Sigmoid colon (tissue), 7 donors: ENCODE data around the gene PDLIM4. TPM values are rescaled to one million over a fixed set of nuclear protein-coding genes. Genes with fewer than 3 reads are reported as not detected.

Experiments used
- DNase-seq: peaks from one replicate; pipeline ENCODE4 v3.0.0-alpha.2; 2019
- H3K27ac ChIP-seq, 4 donors: fragments of 200-600 bp; sonication (generic); one replicate each; pipeline ENCODE4 v1.5.1; 2016 to 2019; ENCODE audit warnings: mild to moderate bottlenecking in 1 of 4
- H3K27me3 ChIP-seq, 3 donors: fragments of 200-600 bp; sonication (generic); one replicate each; pipeline ENCODE4 v1.5.1; 2019; ENCODE audit warnings: mild to moderate bottlenecking in 1 of 3
- H3K36me3 ChIP-seq, 4 donors: fragments of 200-600 bp; sonication (generic); one replicate each; pipeline ENCODE4 v1.5.1; 2016 to 2019
- H3K4me1 ChIP-seq, 4 donors: fragments of 200-600 bp; sonication (generic); one replicate each; pipeline ENCODE4 v1.5.1; 2017 to 2019
- H3K4me3 ChIP-seq, 4 donors: fragments of 200-600 bp; sonication (generic); one replicate each; pipeline ENCODE4 v1.5.1; 2017 to 2019; ENCODE audit warnings: mild to moderate bottlenecking in 2 of 4, moderate library complexity in 1 of 4
- H3K9me3 ChIP-seq, 4 donors: fragments of 200-600 bp in 3 of 4; sonication (generic) in 3 of 4; one replicate each; pipeline versions ENCODE4 v1.5.1 to v1.6.1; 2013 to 2019
- EP300 ChIP-seq, 4 donors: sonication (generic); formaldehyde crosslinking; IDR thresholded peaks; one replicate each; pipeline ENCODE4 v1.6.1; 2017; ENCODE audit warnings: antibody characterized with exemption in 4 of 4
- POLR2A ChIP-seq, 2 donors: fragments of 450-650 bp; IDR thresholded peaks; one replicate each; pipeline ENCODE4 v1.6.1; 2016; ENCODE audit warnings: antibody characterized with exemption in 2 of 2, mild to moderate bottlenecking in 2 of 2, moderate library complexity in 2 of 2
- POLR2AphosphoS5 ChIP-seq, 4 donors: sonication (generic); formaldehyde crosslinking; IDR thresholded peaks; one replicate each; pipeline ENCODE4 v1.6.1; 2017; ENCODE audit warnings: antibody characterized with exemption in 4 of 4
- whole genome bisulfite sequencing, 2 donors: extraction: QIAGEN DNeasy Blood & Tissue Kit; methylation state at CpG; one replicate each; pipeline ENCODE4 v1.1.7; 2013; 5-methylcytosine and 5-hydroxymethylcytosine counted together
- intact Hi-C: fragments of 100-400 bp; cut with DNase I; formaldehyde crosslinking; loops from one replicate; pipeline ENCODE4 v1.15.1; 2023
- polyA plus RNA-seq, 3 donors: library from polyadenylated mRNA; stranded (reverse); fragments of 200-250 nt; gene quantifications; one replicate each; pipeline ENCODE4 v1.2.3, GENCODE V29; 2013
- total RNA-seq, 4 donors: library from RNA; depleted of rRNA; stranded (reverse); fragments of >200 nt; gene quantifications; one replicate each; pipeline ENCODE4 v1.1.0, GENCODE V29; 2016
- TF ChIP-seq, protein P1 (sequence below), 4 experiments: fragments of 450-650 bp in 3 of 4; fragments of 200-600 bp in 1 of 4; IDR thresholded peaks; one replicate each; pipeline ENCODE4 v1.5.1; 2016 to 2019; ENCODE audit warnings: antibody characterized with exemption in 4 of 4, mild to moderate bottlenecking in 3 of 4, moderate library complexity in 2 of 4
- donor health status: healthy with polysubstance abuse.
- donor health status: Bipolar disorder and iron deficiency.
- donor health status: healthy.

The PDLIM4 gene
- total and polyA plus RNA-seq, 7 donors = 2.1 to 133 (median 38.2) TPM

DNA sequence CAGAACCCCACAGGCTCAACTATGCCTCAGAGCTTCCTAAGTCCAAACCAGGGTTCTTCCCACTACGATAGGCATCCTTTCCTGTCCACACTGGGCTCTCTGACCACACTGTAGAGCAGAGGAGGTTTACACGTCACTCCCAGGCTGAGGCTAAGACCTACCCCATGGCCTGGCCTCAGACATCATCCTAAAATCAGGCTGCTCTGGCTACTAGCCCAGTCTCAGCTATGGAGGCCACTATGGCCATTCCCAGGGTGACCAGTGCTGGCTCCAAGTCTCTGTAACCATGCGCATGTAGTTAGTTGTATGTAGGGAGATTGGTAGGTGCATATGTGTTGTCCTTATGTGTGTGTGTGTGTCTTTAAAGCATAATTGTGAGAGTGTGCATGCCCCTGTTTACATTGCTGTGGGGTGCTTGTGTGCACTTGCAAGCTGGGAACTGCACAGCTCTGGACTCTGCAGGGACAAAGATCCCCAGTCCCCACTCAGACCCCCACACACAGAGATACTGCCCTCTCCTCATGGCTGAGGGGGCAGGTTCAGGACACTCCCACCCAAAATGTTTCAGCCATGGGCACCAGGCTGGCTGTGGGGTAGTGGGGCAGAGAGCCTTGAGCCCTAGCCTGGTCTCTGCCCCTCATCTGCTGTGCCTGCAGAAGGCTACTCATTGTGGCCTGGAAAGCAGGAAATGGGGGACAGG is 12.3 kb downstream of the PDLIM4 start:
- TF ChIP-seq, protein P1, sequence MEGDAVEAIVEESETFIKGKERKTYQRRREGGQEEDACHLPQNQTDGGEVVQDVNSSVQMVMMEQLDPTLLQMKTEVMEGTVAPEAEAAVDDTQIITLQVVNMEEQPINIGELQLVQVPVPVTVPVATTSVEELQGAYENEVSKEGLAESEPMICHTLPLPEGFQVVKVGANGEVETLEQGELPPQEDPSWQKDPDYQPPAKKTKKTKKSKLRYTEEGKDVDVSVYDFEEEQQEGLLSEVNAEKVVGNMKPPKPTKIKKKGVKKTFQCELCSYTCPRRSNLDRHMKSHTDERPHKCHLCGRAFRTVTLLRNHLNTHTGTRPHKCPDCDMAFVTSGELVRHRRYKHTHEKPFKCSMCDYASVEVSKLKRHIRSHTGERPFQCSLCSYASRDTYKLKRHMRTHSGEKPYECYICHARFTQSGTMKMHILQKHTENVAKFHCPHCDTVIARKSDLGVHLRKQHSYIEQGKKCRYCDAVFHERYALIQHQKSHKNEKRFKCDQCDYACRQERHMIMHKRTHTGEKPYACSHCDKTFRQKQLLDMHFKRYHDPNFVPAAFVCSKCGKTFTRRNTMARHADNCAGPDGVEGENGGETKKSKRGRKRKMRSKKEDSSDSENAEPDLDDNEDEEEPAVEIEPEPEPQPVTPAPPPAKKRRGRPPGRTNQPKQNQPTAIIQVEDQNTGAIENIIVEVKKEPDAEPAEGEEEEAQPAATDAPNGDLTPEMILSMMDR (IDR thresholded peaks at IDR 0.05) = no peak
- TF ChIP-seq POLR2AphosphoS5 (IDR thresholded peaks at IDR 0.05) (peak in 1 of 4 donors; percentile 5), POLR2A (IDR thresholded peaks at IDR 0.05) (no peak), EP300 (IDR thresholded peaks at IDR 0.05) (no peak)
- no peaks in the 10 kb centered on the region for H3K9me3 ChIP-seq
- DNase-seq = no peak
- H3K4me1 ChIP-seq = peaks cover 0 to 76% (median 71%) of the 10 kb centered on the region in 4 donors
- WGBS, 2 donors = 90 to 91% methylated on average over 3 of the region's 3 CpGs
- H3K36me3 ChIP-seq = peaks cover 19 to 74% (median 26%) of the 10 kb centered on the region in 4 donors
- peak overlapping the region; percentile 97 to 99 (median 98) for H3K27ac ChIP-seq
- H3K4me3 ChIP-seq = no peak overlapping the region
- no peaks in the 10 kb centered on the region for H3K27me3 ChIP-seq
- intact Hi-C loops = loop anchor here (5.0 to 10.0 kb wide), 2 partner anchors 93 to 225 kb away; partner anchors contain the start of gene IRF1

DNA sequence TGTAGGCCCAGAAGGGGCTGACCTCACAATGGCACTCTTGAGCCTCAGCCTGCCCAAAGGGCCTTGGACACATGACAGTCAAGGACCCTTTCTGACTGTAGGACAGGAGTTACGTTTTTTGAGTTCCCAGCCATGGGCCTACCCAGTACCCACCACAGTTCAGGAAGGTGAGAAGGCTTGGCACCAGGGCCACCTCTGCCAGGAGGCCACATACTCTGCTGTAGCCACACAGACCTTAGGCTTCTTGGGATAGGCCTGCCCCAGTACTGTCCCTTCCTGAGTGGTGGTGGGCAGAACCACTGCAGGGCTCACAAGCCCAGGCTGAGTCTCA is 12.8 kb downstream of the PDLIM4 start:
- intact Hi-C loops = loop anchor here (5.0 kb wide), 1 partner anchor 92 kb away; no protein-coding TSS in a partner anchor
- DNase-seq = no peak
- 87 to 93% methylated on average over 1 of the region's 1 CpG for WGBS, 2 donors
- Histone ChIP-seq H3K36me3 (peaks cover 19 to 74% (median 26%) of the 10 kb centered on the region in 4 donors), H3K27ac (peak overlapping the region; percentile 37 to 99 (median 98)), H3K9me3 (no peaks in the 10 kb centered on the region), H3K27me3 (no peaks in the 10 kb centered on the region), H3K4me1 (peaks cover 0 to 71% (median 66%) of the 10 kb centered on the region in 4 donors), H3K4me3 (no peak overlapping the region)
- no peak for TF ChIP-seq EP300 (IDR thresholded peaks at IDR 0.05)
- TF ChIP-seq POLR2A (IDR thresholded peaks at IDR 0.05) = no peak
- TF ChIP-seq, protein P1 (IDR thresholded peaks at IDR 0.05) = no peak

DNA sequence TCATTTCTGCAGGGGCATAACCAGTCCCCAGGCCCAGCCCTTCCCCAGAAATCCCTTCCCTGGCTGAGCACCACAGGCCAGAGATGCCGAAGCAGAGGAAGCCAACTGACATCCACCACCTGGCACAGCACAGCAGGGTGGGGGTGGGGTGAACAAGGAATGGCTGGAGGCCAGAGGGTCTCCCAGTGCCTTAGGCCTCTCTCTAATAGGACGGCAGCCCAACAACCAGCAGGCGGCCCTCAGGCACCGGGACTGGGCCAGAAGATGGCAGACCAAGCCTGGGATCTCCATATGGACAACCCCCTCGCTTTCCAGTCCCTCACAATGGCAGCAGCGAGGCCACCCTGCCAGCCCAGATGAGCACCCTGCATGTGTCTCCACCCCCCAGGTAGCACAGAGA is 13.2 kb downstream of the PDLIM4 start:
- intact Hi-C loops = loop anchor here (5.0 kb wide), 1 partner anchor 92 kb away; no protein-coding TSS in a partner anchor
- no peak for DNase-seq
- H3K36me3 ChIP-seq = peaks cover 19 to 74% (median 26%) of the 10 kb centered on the region in 4 donors

DNA sequence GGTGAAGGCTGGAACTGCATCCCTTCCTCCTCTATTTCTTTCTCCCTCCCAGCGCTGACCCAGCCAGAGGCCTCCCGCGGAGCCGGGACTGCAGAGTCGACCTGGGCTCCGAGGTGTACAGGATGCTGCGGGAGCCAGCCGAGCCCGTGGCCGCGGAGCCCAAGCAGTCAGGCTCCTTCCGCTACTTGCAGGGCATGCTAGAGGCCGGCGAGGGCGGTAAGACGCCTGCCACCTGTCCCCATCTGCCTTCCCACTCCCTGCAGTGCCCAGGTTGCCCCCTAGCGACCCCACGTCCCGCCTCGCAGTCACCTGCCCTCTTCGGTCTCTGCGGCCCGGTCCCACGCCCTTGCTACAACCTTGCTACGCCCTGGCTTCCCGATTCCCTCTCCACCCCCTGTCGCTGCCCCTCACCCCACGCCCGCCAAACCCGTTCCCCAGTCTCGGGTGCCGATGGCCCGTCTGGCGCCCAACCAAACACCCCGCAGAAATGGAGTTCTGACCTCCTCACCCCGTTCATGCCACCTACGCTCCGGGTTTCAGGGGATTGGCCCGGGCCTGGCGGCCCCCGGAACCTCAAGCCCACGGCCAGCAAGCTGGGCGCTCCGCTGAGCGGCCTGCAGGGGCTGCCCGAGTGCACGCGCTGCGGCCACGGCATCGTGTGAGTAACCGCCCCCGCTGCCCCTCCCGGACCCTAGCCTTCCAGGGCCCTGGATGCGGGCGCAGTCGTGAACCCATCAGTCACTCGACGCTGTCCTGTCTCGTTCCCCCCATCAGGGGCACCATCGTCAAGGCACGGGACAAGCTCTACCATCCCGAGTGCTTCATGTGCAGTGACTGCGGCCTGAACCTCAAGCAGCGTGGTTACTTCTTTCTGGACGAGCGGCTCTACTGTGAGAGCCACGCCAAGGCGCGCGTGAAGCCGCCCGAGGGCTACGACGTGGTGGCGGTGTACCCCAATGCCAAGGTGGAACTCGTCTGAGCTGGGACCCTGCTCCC is 14.1 kb downstream of the PDLIM4 start:
- intact Hi-C loops = loop anchor here (5.0 kb wide), 1 partner anchor 91 kb away; no protein-coding TSS in a partner anchor
- peak overlapping the region; percentile 29 to 99 (median 76) for H3K27ac ChIP-seq
- H3K36me3 ChIP-seq = peaks cover 15 to 68% (median 25%) of the 10 kb centered on the region in 4 donors
- 81 to 85% methylated on average over 77 of the region's 77 CpGs for WGBS, 2 donors
- peaks cover 0 to 58% (median 53%) of the 10 kb centered on the region in 4 donors for H3K4me1 ChIP-seq
- no peaks in the 10 kb centered on the region for H3K9me3 ChIP-seq
- TF ChIP-seq, protein P1 (IDR thresholded peaks at IDR 0.05) = no peak
- TF ChIP-seq EP300 (IDR thresholded peaks at IDR 0.05) (no peak), POLR2AphosphoS5 (IDR thresholded peaks at IDR 0.05) (no peak), POLR2A (IDR thresholded peaks at IDR 0.05) (no peak)
- no peak for DNase-seq
- H3K4me3 ChIP-seq = no peak overlapping the region
- no peaks in the 10 kb centered on the region for H3K27me3 ChIP-seq

More for the DNA sequence above, 13.2 kb downstream of the PDLIM4 start:
- TF ChIP-seq POLR2AphosphoS5 (IDR thresholded peaks at IDR 0.05) (no peak), POLR2A (IDR thresholded peaks at IDR 0.05) (no peak), EP300 (IDR thresholded peaks at IDR 0.05) (no peak)
- TF ChIP-seq, protein P1 (IDR thresholded peaks at IDR 0.05) = no peak
- Histone ChIP-seq H3K4me1 (peaks cover 0 to 67% (median 62%) of the 10 kb centered on the region in 4 donors), H3K27me3 (no peaks in the 10 kb centered on the region), H3K4me3 (no peak overlapping the region), H3K27ac (peak overlapping the region; percentile 29 to 99 (median 68)), H3K9me3 (no peaks in the 10 kb centered on the region)
- WGBS, 2 donors = 88 to 92% methylated on average over 6 of the region's 6 CpGs
